ENCODE results near the gene SGMS1.

- TF ChIP-seq CTCF (IDR thresholded peaks at IDR 0.05) (no peak), EZH2 (IDR thresholded peaks at IDR 0.05) (no peak), EZH2phosphoT487 (IDR thresholded peaks at IDR 0.05) (no peak)
Observed at GRCh38 chr10:50567384-50567783, 56.4 kb downstream of the SGMS1 start.

All from neural progenitor cell (in vitro differentiated cells).